Type B pancreatic cell (in vitro differentiated cells): ENCODE results near the gene XPO6. TPM values are rescaled to one million over a fixed set of nuclear protein-coding genes. Genes with fewer than 3 reads are reported as not detected.
A peak's percentile ranks its signal among the peaks of the same experiment; 100 is the strongest.

ENCODE experiments used
- DNase-seq: peaks from one replicate; pipeline ENCODE4 v3.0.0; 2021; ENCODE audit warnings: mixed read lengths; ENCODE audit not compliant: unreplicated experiment; ENCODE audit errors: extremely low spot score
- H3K27ac Mint-ChIP-seq: 2 replicates; pipeline ENCODE4 v1.8.0; 2021; ENCODE audit warnings: mild to moderate bottlenecking, mixed read lengths
- H3K27me3 Mint-ChIP-seq: 2 replicates; pipeline ENCODE4 v1.8.0; 2021; ENCODE audit warnings: mixed read lengths
- H3K36me3 Mint-ChIP-seq: 2 replicates; pipeline ENCODE4 v1.8.0; 2021; ENCODE audit warnings: mixed read lengths
- H3K4me1 Mint-ChIP-seq: one replicate; pipeline ENCODE4 v1.8.0; 2021; ENCODE audit warnings: mixed read lengths; ENCODE audit not compliant: unreplicated experiment
- H3K4me3 Mint-ChIP-seq: 2 replicates; pipeline ENCODE4 v1.8.0; 2021; ENCODE audit warnings: mild to moderate bottlenecking, mixed read lengths
- H3K9me3 Mint-ChIP-seq: 2 replicates; pipeline ENCODE4 v1.8.0; 2021; ENCODE audit warnings: mixed read lengths
- total RNA-seq: library from RNA; stranded (reverse); gene quantifications from 2 replicates; pipeline ENCODE4 v1.2.1, GENCODE V29; 2021; ENCODE audit warnings: low replicate concordance
- TF ChIP-seq, protein P1 (sequence below): fragments of 200-600 bp; sonication (generic); conservative IDR thresholded peaks from 2 replicates; pipeline ENCODE4 v1.5.0; 2021; ENCODE audit warnings: antibody characterized with exemption, mild to moderate bottlenecking

Gene XPO6
- total RNA-seq, 1 donor from 2014 or later: 111 TPM

DNA sequence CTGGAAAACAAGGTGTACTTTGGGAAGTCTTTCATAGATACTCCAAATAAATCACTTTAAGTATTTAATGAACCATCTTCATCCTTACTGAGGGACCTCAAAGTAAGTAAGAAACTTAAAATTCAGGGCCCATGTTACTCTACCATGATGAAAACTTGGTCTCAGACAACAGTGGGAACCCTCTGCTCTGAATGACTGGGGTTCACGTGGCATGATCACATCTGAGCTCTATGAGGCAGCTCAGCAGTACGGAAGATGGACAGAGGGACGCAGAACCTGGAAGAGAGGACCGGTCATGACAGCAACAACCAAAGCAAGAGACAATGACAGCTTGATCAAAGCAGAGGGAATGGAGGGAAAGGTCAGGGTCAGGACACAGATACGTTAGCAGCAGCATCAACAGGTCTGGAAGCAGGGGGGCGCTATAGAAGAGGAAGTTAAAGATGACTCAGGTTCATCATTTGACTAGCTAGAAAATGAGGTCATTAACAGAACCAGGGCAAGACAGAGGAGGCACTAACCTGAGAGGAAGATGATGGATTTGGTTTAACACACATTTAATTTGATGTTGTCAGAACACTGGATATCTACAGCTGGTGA is 9.5 kb downstream of the XPO6 start:
- no peaks in the 10 kb centered on the region for H3K9me3 Mint-ChIP-seq
- H3K4me1 Mint-ChIP-seq: peaks cover 15% of the 10 kb centered on the region
- TF ChIP-seq, protein P1, sequence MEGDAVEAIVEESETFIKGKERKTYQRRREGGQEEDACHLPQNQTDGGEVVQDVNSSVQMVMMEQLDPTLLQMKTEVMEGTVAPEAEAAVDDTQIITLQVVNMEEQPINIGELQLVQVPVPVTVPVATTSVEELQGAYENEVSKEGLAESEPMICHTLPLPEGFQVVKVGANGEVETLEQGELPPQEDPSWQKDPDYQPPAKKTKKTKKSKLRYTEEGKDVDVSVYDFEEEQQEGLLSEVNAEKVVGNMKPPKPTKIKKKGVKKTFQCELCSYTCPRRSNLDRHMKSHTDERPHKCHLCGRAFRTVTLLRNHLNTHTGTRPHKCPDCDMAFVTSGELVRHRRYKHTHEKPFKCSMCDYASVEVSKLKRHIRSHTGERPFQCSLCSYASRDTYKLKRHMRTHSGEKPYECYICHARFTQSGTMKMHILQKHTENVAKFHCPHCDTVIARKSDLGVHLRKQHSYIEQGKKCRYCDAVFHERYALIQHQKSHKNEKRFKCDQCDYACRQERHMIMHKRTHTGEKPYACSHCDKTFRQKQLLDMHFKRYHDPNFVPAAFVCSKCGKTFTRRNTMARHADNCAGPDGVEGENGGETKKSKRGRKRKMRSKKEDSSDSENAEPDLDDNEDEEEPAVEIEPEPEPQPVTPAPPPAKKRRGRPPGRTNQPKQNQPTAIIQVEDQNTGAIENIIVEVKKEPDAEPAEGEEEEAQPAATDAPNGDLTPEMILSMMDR: no peak
- H3K36me3 Mint-ChIP-seq: peaks cover 26% of the 10 kb centered on the region
- DNase-seq: no peak
- H3K27me3 Mint-ChIP-seq: no peaks in the 10 kb centered on the region
- no peak overlapping the region for H3K27ac Mint-ChIP-seq
- H3K4me3 Mint-ChIP-seq: no peak overlapping the region

GRCh38 chr16:28200661-28201060 is 11.1 kb downstream of the XPO6 start:
- Mint-ChIP-seq H3K27ac (no peak overlapping the region), H3K9me3 (no peaks in the 10 kb centered on the region), H3K4me1 (peaks cover 19% of the 10 kb centered on the region), H3K36me3 (peaks cover 27% of the 10 kb centered on the region), H3K27me3 (no peaks in the 10 kb centered on the region), H3K4me3 (no peak overlapping the region)
- no peak for DNase-seq
- TF ChIP-seq, protein P1: no peak

GRCh38 chr16:28196387-28196987 is 15.3 kb downstream of the XPO6 start:
- DNase-seq: no peak
- H3K9me3 Mint-ChIP-seq: no peaks in the 10 kb centered on the region
- peaks cover 40% of the 10 kb centered on the region for H3K4me1 Mint-ChIP-seq
- no peak overlapping the region for H3K4me3 Mint-ChIP-seq
- TF ChIP-seq, protein P1: no peak
- peaks cover 28% of the 10 kb centered on the region for H3K36me3 Mint-ChIP-seq
- H3K27me3 Mint-ChIP-seq: no peaks in the 10 kb centered on the region
- peak overlapping the region; percentile 24 for H3K27ac Mint-ChIP-seq

DNA sequence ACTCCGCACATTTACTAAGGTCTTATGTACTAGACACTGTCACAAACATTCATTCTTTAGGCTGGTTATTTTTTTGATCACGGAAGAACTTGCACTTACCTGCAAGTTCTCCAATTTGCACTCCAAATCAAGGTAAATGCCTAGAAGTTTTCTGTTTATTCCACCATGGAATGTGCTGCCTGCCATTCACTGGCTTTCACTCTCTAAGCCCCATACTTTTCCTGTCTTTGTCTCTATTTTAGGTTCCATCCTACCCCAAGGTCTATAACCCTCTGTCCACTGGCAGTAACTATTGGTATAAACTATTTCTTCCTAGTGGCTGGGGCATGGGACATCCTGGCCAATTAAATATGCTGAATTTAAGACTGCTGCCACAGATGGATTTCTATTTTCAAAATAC is 15.9 kb downstream of the XPO6 start:
- H3K4me1 Mint-ChIP-seq: peaks cover 41% of the 10 kb centered on the region
- H3K9me3 Mint-ChIP-seq: no peaks in the 10 kb centered on the region
- TF ChIP-seq, protein P1: no peak
- H3K4me3 Mint-ChIP-seq: no peak overlapping the region
- peaks cover 26% of the 10 kb centered on the region for H3K36me3 Mint-ChIP-seq
- DNase-seq: no peak
- no peaks in the 10 kb centered on the region for H3K27me3 Mint-ChIP-seq
- H3K27ac Mint-ChIP-seq: no peak overlapping the region

- H3K4me1 Mint-ChIP-seq: peaks cover 51% of the 10 kb centered on the region
- DNase-seq: no peak
- H3K36me3 Mint-ChIP-seq: peaks cover 23% of the 10 kb centered on the region
- TF ChIP-seq, protein P1: no peak
- H3K27me3 Mint-ChIP-seq: no peaks in the 10 kb centered on the region
- peak overlapping the region; percentile 87 for H3K27ac Mint-ChIP-seq
- no peaks in the 10 kb centered on the region for H3K9me3 Mint-ChIP-seq
- peak overlapping the region; percentile 4 for H3K4me3 Mint-ChIP-seq
Observed at GRCh38 chr16:28193530-28194423, 18.0 kb downstream of the XPO6 start.
